ENCODE results near the gene CDC123. TPM values are rescaled to one million over a fixed set of nuclear protein-coding genes. Genes with fewer than 3 reads are reported as not detected.
"Not testable (repeated sequence)": the region's sequence is repeated elsewhere in the genome, so short reads cannot be mapped to it uniquely, and the experiment has no call there.

CDC123 gene
- total RNA-seq, 1 donor from 2014 or later = 43.7 TPM

GRCh38 chr10:12221323-12222298 lies 25.6 kb downstream of the CDC123 start:
- Histone ChIP-seq H3K27me3 (ENCODE audit: low read depth) (no peaks in the 10 kb centered on the region), H3K9me3 (no peaks in the 10 kb centered on the region), H3K27ac (no peak overlapping the region), H3K4me3 (no peak overlapping the region), H3K36me3 (peaks cover 67% of the 10 kb centered on the region), H3K4me1 (peaks cover 8% of the 10 kb centered on the region)
- intact Hi-C loops (cut with DNase I) = no loop called here
- ATAC-seq (no peak), DNase-seq (no peak)
- TF ChIP-seq CTCF (IDR thresholded peaks at IDR 0.05) = no peak

GRCh38 chr10:12225444-12225843 lies 29.5 kb downstream of the CDC123 start:
- Histone ChIP-seq H3K27ac (no peak overlapping the region), H3K4me1 (peaks cover 3% of the 10 kb centered on the region), H3K4me3 (no peak overlapping the region), H3K36me3 (peaks cover 67% of the 10 kb centered on the region), H3K27me3 (ENCODE audit: low read depth) (no peaks in the 10 kb centered on the region), H3K9me3 (no peaks in the 10 kb centered on the region)
- intact Hi-C loops (cut with DNase I) = no loop called here
- no peak for TF ChIP-seq CTCF (IDR thresholded peaks at IDR 0.05)
- ATAC-seq (no peak), DNase-seq (no peak)

- H3K27me3 ChIP-seq (ENCODE audit: low read depth); H3K9me3 ChIP-seq; DNase-seq; H3K4me3 ChIP-seq; intact Hi-C loops (cut with DNase I); H3K4me1 ChIP-seq; H3K27ac ChIP-seq; ATAC-seq: not testable (repeated sequence)
- H3K36me3 ChIP-seq = peaks cover 72% of the 10 kb centered on the region
These were observed 30.4 kb downstream of the CDC123 start for GRCh38 chr10:12226438-12226837.

- H3K4me1 ChIP-seq = no peaks in the 10 kb centered on the region
- H3K4me3 ChIP-seq = no peak overlapping the region
- TF ChIP-seq CTCF (IDR thresholded peaks at IDR 0.05) = no peak
- H3K27me3 ChIP-seq (ENCODE audit: low read depth) = no peaks in the 10 kb centered on the region
- peaks cover 76% of the 10 kb centered on the region for H3K36me3 ChIP-seq
- DNase-seq = no peak
- intact Hi-C loops (cut with DNase I) = no loop called here
- no peak for ATAC-seq
- H3K9me3 ChIP-seq = no peaks in the 10 kb centered on the region
- no peak overlapping the region for H3K27ac ChIP-seq
These were observed 32.9 kb downstream of the CDC123 start for GRCh38 chr10:12228851-12229250.

GRCh38 chr10:12234687-12235086 lies 38.7 kb downstream of the CDC123 start:
- H3K4me3 ChIP-seq; H3K27me3 ChIP-seq (ENCODE audit: low read depth); DNase-seq; H3K4me1 ChIP-seq; H3K9me3 ChIP-seq; intact Hi-C loops (cut with DNase I); ATAC-seq; H3K27ac ChIP-seq: not testable (repeated sequence)
- H3K36me3 ChIP-seq = peaks cover 85% of the 10 kb centered on the region

GRCh38 chr10:12235116-12235694 lies 39.2 kb downstream of the CDC123 start:
- ATAC-seq (no peak), DNase-seq (no peak)
- no peak overlapping the region for H3K27ac ChIP-seq
- H3K4me3 ChIP-seq = no peak overlapping the region
- intact Hi-C loops (cut with DNase I) = no loop called here
- TF ChIP-seq CTCF (IDR thresholded peaks at IDR 0.05) = no peak
- no peaks in the 10 kb centered on the region for H3K9me3 ChIP-seq
- peaks cover 8% of the 10 kb centered on the region for H3K4me1 ChIP-seq
- H3K36me3 ChIP-seq = peaks cover 80% of the 10 kb centered on the region
- H3K27me3 ChIP-seq (ENCODE audit: low read depth) = no peaks in the 10 kb centered on the region

Measured in lower lobe of right lung (tissue), 2 donors.